ENCODE results near the gene MYEF2.

DNA sequence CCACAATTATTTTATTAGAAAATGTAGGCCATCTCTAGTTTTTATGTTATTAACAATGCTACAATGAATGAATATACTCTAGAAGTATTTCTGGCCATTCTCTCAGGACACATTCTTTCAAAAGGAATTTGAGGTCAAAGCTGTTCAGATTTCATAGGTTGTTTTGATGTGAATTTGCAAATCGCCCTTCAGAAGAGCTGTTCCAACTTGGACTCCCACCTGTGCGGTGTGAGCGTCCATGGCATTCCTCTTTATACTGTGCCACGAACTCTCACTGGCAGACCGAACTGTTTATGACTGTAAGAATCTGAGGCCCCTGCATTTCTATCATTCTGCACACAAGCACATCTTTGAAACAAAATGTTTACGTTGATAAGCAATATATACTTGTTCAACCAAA is 75.9 kb downstream of the MYEF2 start:
- no peak for TF ChIP-seq CTCF (IDR thresholded peaks at IDR 0.05)
- TF ChIP-seq POLR2A (IDR thresholded peaks at IDR 0.05): no peak
